ENCODE data around the gene TEX13A.
A peak's percentile ranks its signal among the peaks of the same experiment; 100 is the strongest.
"Not testable (repeated sequence)": the region's sequence is repeated elsewhere in the genome, so short reads cannot be mapped to it uniquely, and the experiment has no call there.

Gene TEX13A

GRCh38 chrX:105220636-105221035, at the start of gene TEX13A:
TSS of gene TEX13A (minus strand) at chrX:105220694. CDS start at chrX:105220397, 297 bp downstream.
- DNase-seq (ENCODE audit: low spot score): no peak

GRCh38 chrX:105269386-105269785, 48.9 kb upstream of the TEX13A start:
- no peak for DNase-seq (ENCODE audit: low spot score)

GRCh38 chrX:105267167-105267566, 46.7 kb upstream of the TEX13A start:
- no peak for DNase-seq (ENCODE audit: low spot score)

GRCh38 chrX:105266456-105266855, 46.0 kb upstream of the TEX13A start:
- DNase-seq (ENCODE audit: low spot score): no peak

GRCh38 chrX:105265093-105265492, 44.6 kb upstream of the TEX13A start:
- no peak for DNase-seq (ENCODE audit: low spot score)

- no peak for DNase-seq (ENCODE audit: low spot score)
These were observed 43.3 kb upstream of the TEX13A start for GRCh38 chrX:105263801-105264200.

GRCh38 chrX:105263171-105263570, 42.7 kb upstream of the TEX13A start:
- DNase-seq (ENCODE audit: low spot score): no peak

GRCh38 chrX:105260291-105261043, 40.0 kb upstream of the TEX13A start:
- no peak for DNase-seq (ENCODE audit: low spot score)

- no peak for DNase-seq (ENCODE audit: low spot score)
These were observed 20.6 kb upstream of the TEX13A start for GRCh38 chrX:105241056-105241455.

GRCh38 chrX:105237407-105237806, 16.9 kb upstream of the TEX13A start:
- DNase-seq (ENCODE audit: low spot score): not testable (repeated sequence)

- DNase-seq (ENCODE audit: low spot score): no peak
These were observed 8.7 kb upstream of the TEX13A start for GRCh38 chrX:105229146-105229545.

- DNase-seq (ENCODE audit: low spot score): no peak
These were observed 8.1 kb upstream of the TEX13A start for GRCh38 chrX:105228602-105229001.

- DNase-seq (ENCODE audit: low spot score): no peak
These were observed 6.0 kb upstream of the TEX13A start for GRCh38 chrX:105226499-105226898.

GRCh38 chrX:105221374-105221773, 880 bp upstream of the TEX13A start:
- DNase-seq (ENCODE audit: low spot score): no peak

GRCh38 chrX:105219454-105220401, 766 bp downstream of the TEX13A start:
- DNase-seq (ENCODE audit: low spot score): no peak

- no peak for DNase-seq (ENCODE audit: low spot score)
These were observed 9.4 kb downstream of the TEX13A start for GRCh38 chrX:105211066-105211575.

GRCh38 chrX:105210258-105210657, 10.2 kb downstream of the TEX13A start:
- DNase-seq (ENCODE audit: low spot score): no peak

GRCh38 chrX:105209406-105209805, 11.1 kb downstream of the TEX13A start:
- DNase-seq (ENCODE audit: low spot score): no peak

- DNase-seq (ENCODE audit: low spot score): no peak
These were observed 28.6 kb downstream of the TEX13A start for GRCh38 chrX:105191878-105192277.

GRCh38 chrX:105190252-105190853, 30.1 kb downstream of the TEX13A start:
- peak; percentile 9 for DNase-seq (ENCODE audit: low spot score)

GRCh38 chrX:105189093-105189492, 31.4 kb downstream of the TEX13A start:
- DNase-seq (ENCODE audit: low spot score): no peak

GRCh38 chrX:105179644-105180043, 40.9 kb downstream of the TEX13A start:
- DNase-seq (ENCODE audit: low spot score): no peak
